ENCODE measurements around the gene MAMDC4.
A peak's percentile ranks its signal among the peaks of the same experiment; 100 is the strongest.

Gene MAMDC4

DNA sequence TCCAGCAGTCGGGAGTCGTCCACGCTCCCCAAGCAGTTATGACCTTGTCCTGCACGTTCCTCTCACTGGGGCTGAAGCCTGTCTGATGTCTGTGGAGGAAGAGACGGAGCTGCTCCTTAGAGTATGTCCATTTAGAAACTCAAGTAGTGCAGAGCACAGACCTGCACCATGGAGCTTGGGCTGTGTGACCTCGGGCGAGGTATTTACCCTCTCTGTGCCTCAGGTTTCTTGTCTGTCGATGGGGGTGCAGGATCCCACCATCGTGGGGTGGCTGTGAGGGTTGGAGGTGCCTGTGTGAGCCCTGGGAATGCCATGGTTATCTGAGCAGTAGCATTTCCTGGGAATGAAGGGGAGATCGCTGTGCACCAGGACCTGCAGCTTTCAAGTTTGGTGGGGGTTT is 48.4 kb downstream of the MAMDC4 start:
- peak overlapping the region; percentile 1 to 43 for H3K4me3 Mint-ChIP-seq
- DNase-seq (no peak), ATAC-seq (replicated peaks) (no peak)
- peak overlapping the region; percentile 98 to 99 for H3K27ac Mint-ChIP-seq
- no peaks in the 10 kb centered on the region for H3K27me3 Mint-ChIP-seq
- H3K9me3 Mint-ChIP-seq = no peaks in the 10 kb centered on the region
- peaks cover 33 to 35% of the 10 kb centered on the region in 2 donors for H3K4me1 Mint-ChIP-seq (ENCODE audit: low read depth in 2 of 2)
- peaks cover 32% of the 10 kb centered on the region for H3K36me3 Mint-ChIP-seq (ENCODE audit: insufficient read depth)

GRCh38 chr9:136900988-136901515 is 48.9 kb downstream of the MAMDC4 start:
- peaks cover 30 to 35% of the 10 kb centered on the region in 2 donors for H3K4me1 Mint-ChIP-seq (ENCODE audit: low read depth in 2 of 2)
- peaks cover 34% of the 10 kb centered on the region for H3K36me3 Mint-ChIP-seq (ENCODE audit: insufficient read depth)

DNA sequence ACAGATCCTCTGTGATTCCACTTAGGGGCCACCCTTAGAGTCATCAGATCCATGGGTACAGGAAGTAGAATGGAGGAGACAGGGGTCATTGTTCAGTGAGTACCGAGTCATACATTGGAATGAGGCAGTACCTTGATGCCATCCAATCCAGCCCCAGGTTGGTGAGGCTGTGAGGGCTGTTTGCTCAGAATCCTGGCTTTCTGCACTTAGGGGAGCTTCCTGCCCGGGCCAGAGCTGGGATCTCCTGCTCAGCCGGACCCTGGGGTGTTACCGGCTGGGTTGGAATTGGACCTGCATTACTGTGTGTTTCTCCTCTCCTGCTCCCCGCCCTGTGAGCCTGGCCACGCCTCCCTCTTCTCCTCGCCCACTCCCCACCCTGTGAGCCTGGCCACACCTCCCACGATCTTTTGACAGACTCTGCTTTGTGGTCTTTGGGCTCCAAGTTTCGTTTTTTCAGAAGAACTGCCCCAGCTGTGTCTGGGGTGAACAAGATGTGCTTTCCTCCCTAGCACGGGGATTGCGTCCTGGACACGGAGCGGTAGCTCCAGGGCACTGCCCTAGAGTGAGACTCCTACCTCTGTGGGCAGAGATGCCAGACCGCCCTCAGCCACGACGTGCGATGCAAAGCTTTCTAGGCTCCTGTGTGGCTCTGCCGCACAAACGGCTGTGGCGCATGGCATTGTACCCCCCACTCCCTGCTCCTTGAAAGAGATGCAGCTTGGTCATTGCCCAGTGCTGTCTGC is 49.5 kb downstream of the MAMDC4 start:
- H3K4me3 Mint-ChIP-seq = peak overlapping the region; percentile 79 to 85
- H3K4me1 Mint-ChIP-seq (ENCODE audit: low read depth in 2 of 2) = peaks cover 28 to 35% of the 10 kb centered on the region in 2 donors
- peaks cover 34% of the 10 kb centered on the region for H3K36me3 Mint-ChIP-seq (ENCODE audit: insufficient read depth)
- H3K9me3 Mint-ChIP-seq = no peaks in the 10 kb centered on the region
- ATAC-seq (replicated peaks) = peak; percentile 50
- H3K27me3 Mint-ChIP-seq = no peaks in the 10 kb centered on the region
- peak; percentile 50 to 58 (median 55) for DNase-seq
- H3K27ac Mint-ChIP-seq = peak overlapping the region; percentile 98 to 99

More at GRCh38 chr9:136900988-136901515, 48.9 kb downstream of the MAMDC4 start:
- Mint-ChIP-seq H3K9me3 (no peaks in the 10 kb centered on the region), H3K4me3 (peak overlapping the region; percentile 43 to 79), H3K27ac (peak overlapping the region; percentile 98 to 99), H3K27me3 (no peaks in the 10 kb centered on the region)
- ATAC-seq (replicated peaks) (no peak), DNase-seq (no peak)

DNA sequence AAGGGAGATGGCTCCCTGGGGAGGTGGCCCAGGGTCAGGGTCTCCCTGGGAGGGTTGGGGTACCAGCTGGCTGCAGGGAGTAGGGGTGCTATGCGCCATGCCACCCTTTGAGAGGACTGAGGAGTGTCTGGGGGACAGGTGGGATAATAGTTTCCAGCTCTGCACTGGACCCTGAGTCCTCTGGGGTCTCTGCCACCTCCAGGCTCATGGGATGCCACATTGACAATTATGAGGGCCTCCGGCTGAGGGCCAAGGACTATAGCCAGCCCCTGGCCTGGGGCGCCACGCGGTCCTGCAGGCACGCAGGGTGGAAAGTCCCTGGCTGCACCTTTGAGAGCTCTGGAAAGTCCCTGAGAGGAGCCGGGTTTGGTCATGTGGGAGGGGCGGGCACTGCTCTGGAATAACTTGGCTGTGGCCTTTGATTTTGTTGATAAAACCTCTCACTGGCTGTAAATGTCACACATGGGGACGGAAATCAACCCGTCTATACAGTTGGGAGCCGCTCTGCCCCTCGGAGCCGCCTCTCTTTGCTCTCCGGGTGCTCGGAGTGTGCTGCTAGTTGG is 50.2 kb downstream of the MAMDC4 start:
- peak; percentile 78 to 79 (median 79) for DNase-seq
- peak; percentile 88 for ATAC-seq (replicated peaks)
- peaks cover 23 to 30% of the 10 kb centered on the region in 2 donors for H3K4me1 Mint-ChIP-seq (ENCODE audit: low read depth in 2 of 2)
- H3K27me3 Mint-ChIP-seq = no peaks in the 10 kb centered on the region
- H3K27ac Mint-ChIP-seq = peak overlapping the region; percentile 98 to 99
- peak overlapping the region; percentile 79 to 85 for H3K4me3 Mint-ChIP-seq
- H3K36me3 Mint-ChIP-seq (ENCODE audit: insufficient read depth) = peaks cover 33% of the 10 kb centered on the region
- H3K9me3 Mint-ChIP-seq = no peaks in the 10 kb centered on the region

DNA sequence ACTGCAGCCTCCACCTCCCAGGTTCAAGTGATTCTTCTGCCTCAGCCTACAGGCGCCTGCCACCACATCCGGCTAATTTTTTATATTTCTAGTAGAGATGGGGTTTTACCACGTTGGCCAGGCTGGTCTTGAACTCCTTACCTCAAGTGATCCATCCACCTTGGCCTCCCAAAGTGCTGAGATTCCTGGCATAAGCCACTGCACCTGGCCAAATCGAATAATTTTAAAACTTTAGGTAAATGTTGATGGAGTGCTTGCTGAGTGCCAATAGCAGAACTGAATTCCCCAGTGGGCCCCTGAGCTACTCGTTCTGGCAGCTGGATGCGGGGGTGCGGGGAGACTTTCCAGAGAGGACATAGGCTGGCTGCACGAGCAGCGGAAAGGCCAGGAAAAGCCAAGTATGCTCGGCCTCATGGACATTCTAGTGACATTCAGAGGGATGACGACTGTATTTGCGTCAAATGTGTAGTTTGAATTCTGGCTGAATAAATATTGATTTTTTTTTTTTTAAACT is 51.0 kb downstream of the MAMDC4 start:
- Mint-ChIP-seq H3K27me3 (no peaks in the 10 kb centered on the region), H3K4me1 (ENCODE audit: low read depth in 2 of 2) (peaks cover 23 to 30% of the 10 kb centered on the region in 2 donors), H3K36me3 (ENCODE audit: insufficient read depth) (peaks cover 36% of the 10 kb centered on the region), H3K27ac (peak overlapping the region; percentile 98 to 99), H3K4me3 (peak overlapping the region; percentile 33 to 85), H3K9me3 (no peaks in the 10 kb centered on the region)
- no peak for ATAC-seq (replicated peaks)
- peak in 1 of 3 experiments; percentile 26 for DNase-seq

DNA sequence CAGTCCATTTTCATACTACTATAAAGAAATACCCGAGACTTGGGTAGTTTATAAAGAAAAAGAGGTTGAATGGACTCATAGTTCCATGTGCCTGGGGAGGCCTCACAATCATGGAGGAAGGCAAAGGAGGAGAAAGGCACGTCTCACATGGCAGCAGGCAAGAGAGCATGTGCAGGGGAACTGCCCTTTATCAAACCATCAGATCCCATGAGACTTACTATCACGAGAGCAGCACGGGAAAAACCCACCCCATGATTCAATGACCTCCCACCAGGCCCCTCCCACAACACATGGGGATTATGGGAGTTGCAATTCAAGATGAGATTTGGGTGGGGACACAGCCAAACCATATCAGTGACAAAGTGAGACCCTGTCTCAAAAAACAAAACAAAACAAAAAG is 54.1 kb downstream of the MAMDC4 start:
- H3K27me3 Mint-ChIP-seq = no peaks in the 10 kb centered on the region
- H3K36me3 Mint-ChIP-seq (ENCODE audit: insufficient read depth) = peaks cover 35% of the 10 kb centered on the region
- no peak overlapping the region for H3K4me3 Mint-ChIP-seq
- no peaks in the 10 kb centered on the region for H3K9me3 Mint-ChIP-seq
- peak overlapping the region; percentile 70 to 94 for H3K27ac Mint-ChIP-seq
- ATAC-seq (replicated peaks) = no peak
- H3K4me1 Mint-ChIP-seq (ENCODE audit: low read depth in 2 of 2) = peaks cover 19 to 22% of the 10 kb centered on the region in 2 donors
- no peak for DNase-seq

DNA sequence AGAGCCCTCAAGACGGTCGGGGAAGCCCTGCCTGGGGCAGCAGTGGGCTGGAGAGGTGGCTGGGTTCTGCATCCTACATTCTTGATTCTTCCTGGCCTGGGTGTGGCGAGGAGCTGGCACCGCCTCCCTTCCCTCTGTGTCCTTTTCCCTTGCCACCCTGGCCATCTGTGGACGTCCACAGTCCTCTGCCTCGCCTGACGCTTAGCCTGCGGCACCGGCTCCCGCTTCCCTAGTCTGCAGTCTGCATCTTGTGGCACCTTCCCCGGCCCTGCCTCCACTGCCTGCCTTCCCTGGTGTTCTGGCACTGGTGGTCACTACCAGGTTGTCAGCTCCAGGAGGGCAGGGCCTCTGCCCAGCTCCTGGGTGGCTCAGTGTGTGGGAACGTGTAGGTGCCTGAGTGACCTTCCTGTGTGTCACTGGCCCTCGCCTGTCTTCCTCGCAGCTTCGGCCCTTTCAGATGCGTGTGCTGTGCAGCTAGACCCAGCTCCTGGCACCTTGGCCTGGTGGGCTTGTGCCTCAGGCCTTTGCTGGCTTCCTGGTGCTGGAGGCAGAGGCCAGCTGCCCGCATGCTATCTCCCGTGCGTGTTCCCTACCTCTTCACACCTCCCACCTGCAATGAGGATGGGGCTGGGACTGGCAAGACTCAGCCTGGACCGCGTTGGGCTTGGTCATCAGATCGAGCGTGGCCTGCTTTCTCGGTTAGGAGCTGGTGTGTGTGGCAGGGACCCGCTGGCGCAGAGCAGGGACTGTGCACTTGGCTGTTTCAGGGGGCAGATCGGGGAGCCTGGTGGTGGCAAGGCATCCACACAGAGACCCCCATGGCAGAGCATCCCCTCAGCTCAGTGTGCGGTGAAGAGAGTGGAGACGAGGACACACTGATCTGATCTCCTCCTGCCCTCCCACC is 55.1 kb downstream of the MAMDC4 start:
- H3K27me3 Mint-ChIP-seq = no peaks in the 10 kb centered on the region
- H3K27ac Mint-ChIP-seq = peak overlapping the region; percentile 70 to 80
- no peak overlapping the region for H3K4me3 Mint-ChIP-seq
- H3K36me3 Mint-ChIP-seq (ENCODE audit: insufficient read depth) = peaks cover 36% of the 10 kb centered on the region
- ATAC-seq (replicated peaks) (no peak), DNase-seq (no peak)
- peaks cover 11 to 12% of the 10 kb centered on the region in 2 donors for H3K4me1 Mint-ChIP-seq (ENCODE audit: low read depth in 2 of 2)
- H3K9me3 Mint-ChIP-seq = no peaks in the 10 kb centered on the region

Data from effector memory CD8-positive, alpha-beta T cell (primary cell).